GM18873 (cell line): Measurements from ENCODE around the gene SSC5D.

Experiments
- ATAC-seq: cut with Tn5 transposase; IDR thresholded peaks from one replicate; pipeline ENCODE4 v1.9.1; 2021; ENCODE audit warnings: mild to moderate bottlenecking, moderate library complexity, moderate number of reproducible peaks; ENCODE audit not compliant: unreplicated experiment, low FRiP score

Gene SSC5D

GRCh38 chr19:55552206-55552605 lies 64.0 kb downstream of the SSC5D start:
- no peak for ATAC-seq

- ATAC-seq, result no peak
Measured at GRCh38 chr19:55552620-55553019, 64.4 kb downstream of the SSC5D start.

- ATAC-seq, result no peak
Measured at GRCh38 chr19:55553217-55554182, 65.3 kb downstream of the SSC5D start.

DNA sequence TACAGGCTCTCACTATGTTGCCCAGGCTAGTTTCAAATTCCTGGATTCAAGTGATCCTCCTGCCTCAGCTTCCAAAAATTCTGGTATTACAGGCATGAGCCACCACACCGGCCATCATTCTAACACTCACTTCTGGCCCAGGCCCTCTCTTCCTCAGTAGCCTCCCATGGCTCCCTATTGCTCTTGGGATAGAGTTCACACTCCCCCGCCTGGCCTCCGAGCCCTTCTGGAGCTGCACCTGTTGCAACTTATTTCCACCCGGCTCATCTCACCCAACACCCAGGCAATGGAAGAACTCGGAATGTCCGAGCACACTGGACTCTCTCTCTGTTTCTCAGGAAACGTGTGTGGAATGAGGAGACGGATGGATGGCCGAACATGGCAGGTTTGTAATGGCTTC lies 66.1 kb downstream of the SSC5D start:
- ATAC-seq, result no peak

GRCh38 chr19:55554741-55555152 lies 66.5 kb downstream of the SSC5D start:
- no peak for ATAC-seq

GRCh38 chr19:55559684-55560083 lies 71.4 kb downstream of the SSC5D start:
- ATAC-seq, result no peak

DNA sequence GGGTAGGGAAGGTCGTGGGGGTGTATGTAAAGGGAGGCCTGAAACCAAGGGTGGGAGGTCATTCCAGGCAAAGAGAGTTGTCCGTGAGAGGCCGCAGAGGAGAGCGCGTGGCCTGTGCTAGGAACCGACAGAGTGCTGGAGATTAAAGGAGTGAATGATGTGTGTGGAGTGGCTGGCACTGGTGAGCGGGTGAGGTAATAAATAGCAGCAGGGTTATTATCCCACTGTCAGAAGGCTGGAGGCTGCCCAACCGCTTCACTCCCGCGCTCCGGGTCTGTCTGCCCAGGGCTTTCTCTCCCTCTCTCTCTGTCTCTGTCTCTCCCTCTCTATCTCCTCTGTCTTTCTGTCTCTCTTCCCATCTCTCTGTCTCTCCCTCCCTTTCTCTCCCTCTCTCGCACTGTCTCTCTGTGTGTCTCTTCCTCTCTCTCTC lies 75.0 kb downstream of the SSC5D start:
- no peak for ATAC-seq

DNA sequence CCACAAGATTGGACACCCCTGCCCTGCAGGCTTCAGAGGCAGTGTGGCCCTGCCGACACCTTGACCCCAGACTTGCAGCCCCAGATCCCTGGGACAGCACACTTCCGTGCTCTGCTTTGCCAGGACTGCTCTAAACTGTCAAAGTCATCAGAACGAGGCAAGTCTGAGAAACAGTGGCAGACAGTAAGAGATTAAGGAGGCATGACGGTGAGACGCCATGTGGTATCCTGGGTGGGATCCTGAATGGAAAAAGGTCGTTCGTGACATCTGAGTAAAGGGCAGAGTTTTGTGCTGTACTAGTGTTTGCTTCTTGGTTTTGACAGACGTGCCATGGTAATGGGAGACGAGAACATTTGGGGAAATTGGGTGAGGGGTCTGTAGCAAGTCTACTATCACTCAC lies 78.6 kb downstream of the SSC5D start:
- no peak for ATAC-seq

DNA sequence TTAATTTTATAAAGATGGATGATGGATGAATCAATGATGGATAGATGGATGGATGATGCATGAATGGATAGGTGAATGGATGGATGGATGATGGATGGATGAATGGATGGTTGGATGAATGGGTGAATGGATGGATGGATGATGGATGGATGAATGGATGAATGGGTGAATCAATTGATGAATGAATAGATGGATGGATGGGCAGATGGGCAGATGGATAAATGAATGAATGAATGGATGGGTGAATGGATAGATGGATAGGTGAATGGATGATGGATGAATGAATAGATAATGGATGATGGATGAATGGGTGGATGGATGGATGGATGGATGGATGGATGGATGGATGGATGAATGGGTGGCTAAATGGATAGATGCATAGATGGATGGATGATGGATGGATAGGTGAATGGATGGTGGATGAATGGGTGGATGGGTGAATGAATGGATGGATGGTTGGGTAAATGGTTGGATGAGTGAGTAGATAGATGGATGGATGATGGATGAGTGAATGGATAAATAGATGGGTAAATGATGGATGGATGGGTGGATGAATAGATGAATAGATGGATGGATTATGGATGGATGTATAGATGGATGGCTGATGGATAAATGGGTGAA lies 79.6 kb downstream of the SSC5D start:
- ATAC-seq, result no peak
